Measurements from ENCODE around the gene CYBB. TPM values are rescaled to one million over a fixed set of nuclear protein-coding genes. Genes with fewer than 3 reads are reported as not detected.

CYBB gene
- total and polyA plus RNA-seq, 2 of the 4 experiments (the other 2 are of a cell fraction): not detected

- H2AFZ ChIP-seq (replicated peaks; ENCODE audit: low read length, poor library complexity): no peak overlapping the region
- H3K4me1 ChIP-seq (ENCODE audit: control insufficient read depth, insufficient read depth, low read length): no peaks in the 10 kb centered on the region
- H2AK5ac ChIP-seq (ENCODE audit: low read depth, low read length): no peak overlapping the region
- no peak overlapping the region for H2BK20ac ChIP-seq (ENCODE audit: low read depth, low read length)
- intact Hi-C loops (cut with micrococcal nuclease): loop anchor here (10.0 kb wide), 2 partner anchors 316 to 354 kb away; no protein-coding TSS in a partner anchor
- H4K20me1 ChIP-seq (ENCODE audit: insufficient read depth, low read length): no peaks in the 10 kb centered on the region
- peaks cover 10% of the 10 kb centered on the region for H3K27me3 ChIP-seq (ENCODE audit: control insufficient read depth, insufficient read depth, low read length)
- H3K18ac ChIP-seq (ENCODE audit: low read depth, low read length): no peak overlapping the region
- no peak overlapping the region for H3K56ac ChIP-seq (ENCODE audit: extremely low read depth, insufficient read depth, low read length)
- no peak overlapping the region for H2BK15ac ChIP-seq (ENCODE audit: low read depth, low read length)
- H3K4ac ChIP-seq (ENCODE audit: low read depth, low read length): no peak overlapping the region
- in situ Hi-C loops (cut with MboI; ENCODE audit: low sequenced_read_pairs): no loop called here
- no peak overlapping the region for H3K9ac ChIP-seq (ENCODE audit: low read depth, low read length)
- H4K8ac ChIP-seq (ENCODE audit: low read depth in 2 of 2, low read length in 2 of 2): no peak overlapping the region
- no peak overlapping the region for H3K23ac ChIP-seq (ENCODE audit: low read depth, low read length)
- dilution Hi-C loops (cut with HindIII; ENCODE audit: low sequenced_read_pairs, unreplicated experiment): no loop called here
- no peaks in the 10 kb centered on the region for H3K79me1 ChIP-seq (ENCODE audit: low read depth in 1 of 2, low read length in 2 of 2)
- DNase-seq (no peak), ATAC-seq (ENCODE audit: low read depth) (no peak)
- H3K27ac ChIP-seq (ENCODE audit: insufficient read depth, low read length): no peak overlapping the region
- TF ChIP-seq BHLHE40 (IDR thresholded peaks at IDR 0.05; ENCODE audit: low read depth, low read length): no peak
- TF ChIP-seq MAZ (IDR thresholded peaks at IDR 0.05; ENCODE audit: borderline replicate concordance, low read depth, low read length): no peak
- no peak overlapping the region for H4K91ac ChIP-seq (ENCODE audit: insufficient read depth, low read depth, low read length)
- no peak overlapping the region for H2BK5ac ChIP-seq (ENCODE audit: low read depth, low read length, poor library complexity, severe bottlenecking)
- H4K5ac ChIP-seq (ENCODE audit: low read depth, low read length): no peak overlapping the region
- H2BK120ac ChIP-seq (ENCODE audit: low read depth, low read length): no peak overlapping the region
- ChIA-PET CTCF (no interaction called here), POLR2A (ENCODE audit: unreplicated experiment) (no interaction called here)
- BruUV-seq (replicated peaks): no TSS peak
- H3K14ac ChIP-seq (replicated peaks; ENCODE audit: low read depth, low read length): no peak overlapping the region
- H3K4me3 ChIP-seq (ENCODE audit: insufficient read depth, low read depth, low read length): no peak overlapping the region
- WGBS, 2 experiments (ENCODE audit: extremely low coverage in 2 of 2, insufficient read length in 1 of 2): no CpG with 5 or more reads among the region's 1 CpG
- no peak overlapping the region for H3K4me2 ChIP-seq (ENCODE audit: low read depth, low read length)
- H3K36me3 ChIP-seq (ENCODE audit: control insufficient read depth, insufficient read depth, low read length): no peaks in the 10 kb centered on the region
- no peaks in the 10 kb centered on the region for H3K9me3 ChIP-seq (ENCODE audit: control insufficient read depth, insufficient read depth, low read length)
- no peaks in the 10 kb centered on the region for H3K9me1 ChIP-seq (ENCODE audit: insufficient read depth, low read length)
- no peak overlapping the region for H2AK9ac ChIP-seq (replicated peaks; ENCODE audit: low read depth, low read length, poor library complexity)
Observed at GRCh38 chrX:37820646-37821045, 40.8 kb downstream of the CYBB start.

Measured in IMR-90 (cell line).